PC-9 (cell line): ENCODE data around the gene MVD. TPM values are rescaled to one million over a fixed set of nuclear protein-coding genes. Genes with fewer than 3 reads are reported as not detected.

ENCODE experiments used
- BruUV-seq: library from RNA; stranded (reverse); fragments of 400-500 nt; replicated peaks from 2 replicates; lab custom pipeline; 2021; lab: Mats Ljungman, UMichigan
- CTCF ChIA-PET: fragments of 300-600 bp; sonication (Branson Sonifier 250); formaldehyde crosslinking; loops from one replicate; lab custom pipeline; 2022; ENCODE audit warnings: antibody characterized with exemption; lab: Charles Lee
- POLR2A ChIA-PET: fragments of 300-600 bp; sonication (Branson Sonifier 250); formaldehyde crosslinking; loops from one replicate; lab custom pipeline; 2022; ENCODE audit warnings: antibody characterized with exemption; ENCODE audit not compliant: unreplicated experiment; lab: Charles Lee
- DNase-seq, 2 experiments: peaks; one replicate each; pipeline versions ENCODE4 v3.0.0 to v3.0.0-alpha.2; 2015 to 2022; ENCODE audit warnings: mixed read lengths in 1 of 2
- H2AFZ ChIP-seq: fragments of 200-600 bp; sonication (generic); 2 replicates; pipeline ENCODE4 v1.8.1; 2017; ENCODE audit warnings: antibody characterized with exemption
- H3F3A ChIP-seq: fragments of 200-600 bp; sonication (generic); 2 replicates; pipeline ENCODE4 v1.8.1; 2017; ENCODE audit warnings: antibody characterized with exemption, mild to moderate bottlenecking, low read depth; ENCODE audit not compliant: insufficient read depth
- H3K27ac ChIP-seq: fragments of 200-600 bp; sonication (generic); 2 replicates; pipeline ENCODE4 v1.6.1; 2016; ENCODE audit warnings: mixed run types
- H3K27me3 ChIP-seq: fragments of 200-600 bp; sonication (generic); 2 replicates; pipeline ENCODE4 v1.6.1; 2016; ENCODE audit warnings: low read depth, mixed run types; ENCODE audit not compliant: insufficient read depth
- H3K36me3 ChIP-seq: fragments of 200-600 bp; sonication (generic); 2 replicates; pipeline ENCODE4 v1.6.1; 2016; ENCODE audit warnings: low read depth, mixed run types
- H3K4me1 ChIP-seq: fragments of 200-600 bp; sonication (generic); replicated peaks from 2 replicates; pipeline ENCODE4 v1.6.1; 2016; ENCODE audit warnings: mixed run types; ENCODE audit not compliant: insufficient read depth
- H3K4me2 ChIP-seq: fragments of 200-600 bp; sonication (generic); 2 replicates; pipeline ENCODE4 v1.6.1; 2017; ENCODE audit warnings: mixed run types
- H3K4me3 ChIP-seq: fragments of 200-600 bp; sonication (generic); 2 replicates; pipeline ENCODE4 v1.6.1; 2016; ENCODE audit warnings: mixed run types
- H3K79me2 ChIP-seq: fragments of 200-600 bp; sonication (generic); 2 replicates; pipeline ENCODE4 v1.6.1; 2017; ENCODE audit warnings: low read depth, mixed run types
- H3K9me2 ChIP-seq: fragments of 200-600 bp; sonication (generic); 2 replicates; pipeline ENCODE4 v1.8.1; 2017; ENCODE audit warnings: mild to moderate bottlenecking; ENCODE audit not compliant: insufficient read depth
- H3K9me3 ChIP-seq: fragments of 200-600 bp; sonication (generic); 2 replicates; pipeline ENCODE4 v1.8.1; 2016; ENCODE audit warnings: low read depth; ENCODE audit not compliant: insufficient read depth
- H4K20me1 ChIP-seq: fragments of 200-600 bp; sonication (generic); 2 replicates; pipeline ENCODE4 v1.8.1; 2017; ENCODE audit not compliant: insufficient read depth
- EZH2 ChIP-seq: fragments of 200-600 bp; sonication (generic); IDR thresholded peaks from 2 replicates; pipeline ENCODE4 v1.8.0; 2017; ENCODE audit warnings: antibody characterized with exemption, low read depth
- intact Hi-C: fragments of 100-400 bp; cut with micrococcal nuclease; formaldehyde crosslinking; loops from one replicate; pipeline ENCODE4 v1.10.0; 2022; ENCODE audit not compliant: unreplicated experiment
- total RNA-seq: library from RNA; stranded (reverse); gene quantifications from 2 replicates; pipeline ENCODE4 v1.2.3, GENCODE V29; 2021
- TF ChIP-seq, protein P1 (sequence below): fragments of 200-600 bp; sonication (generic); conservative IDR thresholded peaks from 2 replicates; pipeline ENCODE4 v1.6.1; 2017; ENCODE audit warnings: mixed run types, antibody characterized with exemption, mild to moderate bottlenecking, moderate library complexity

Gene MVD
- total RNA-seq, 1 experiment from 2014 or later: 168 TPM

DNA sequence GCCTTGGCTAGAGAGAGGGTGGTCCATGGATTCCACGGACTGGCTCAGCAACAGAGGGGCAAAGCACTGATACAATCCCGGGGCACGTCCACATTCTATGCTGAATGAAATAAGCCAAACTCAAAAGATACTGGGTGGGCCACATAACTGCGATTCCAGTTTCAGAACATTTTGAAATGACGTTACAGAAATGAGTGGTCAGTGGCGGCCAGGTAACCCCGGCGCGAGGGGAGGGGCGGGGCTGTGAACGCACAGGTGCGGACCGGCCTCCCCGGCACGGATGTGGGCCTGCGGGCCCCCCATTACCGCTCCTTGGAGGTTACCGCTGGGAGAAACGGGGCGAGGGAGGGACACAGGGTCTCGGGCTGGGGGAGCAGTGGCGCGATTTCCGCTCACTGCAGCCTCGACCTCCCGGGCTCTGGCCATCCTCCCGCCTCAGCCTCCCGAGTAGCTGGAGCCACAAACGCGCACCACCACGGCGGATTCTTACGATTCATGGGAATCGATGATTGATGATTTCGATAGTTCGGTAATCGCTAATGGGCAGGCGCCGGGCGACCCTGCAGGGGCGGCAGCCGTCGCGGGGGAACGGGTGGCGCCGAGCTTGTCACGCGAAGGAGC, 559 bp downstream of the MVD start:
- peak overlapping the region; percentile 94 for H2AFZ ChIP-seq
- ChIA-PET POLR2A (interaction anchor here (0.5 to 0.7 kb wide), 4 partner anchors 8 to 132 kb away, joined by 3 to 4 read pairs (median 4); partner anchors contain the start of gene PIEZO1), CTCF (no interaction called here)
- H3K4me1 ChIP-seq: peaks cover 9% of the 10 kb centered on the region
- H3F3A ChIP-seq: peaks cover 19% of the 10 kb centered on the region; the same call in 1 of the 2 replicates
- no peak for DNase-seq
- H3K4me3 ChIP-seq: peak overlapping the region; percentile 90
- TSS peak; percentile 56 for BruUV-seq
- H3K9me2 ChIP-seq: no peaks in the 10 kb centered on the region
- peak overlapping the region; percentile 98 for H3K4me2 ChIP-seq
- no peaks in the 10 kb centered on the region for H3K27me3 ChIP-seq
- intact Hi-C loops: loop anchor here (5.0 kb wide), 1 partner anchor 95 kb away; no protein-coding TSS in a partner anchor
- TF ChIP-seq EZH2: no peak
- TF ChIP-seq, protein P1, sequence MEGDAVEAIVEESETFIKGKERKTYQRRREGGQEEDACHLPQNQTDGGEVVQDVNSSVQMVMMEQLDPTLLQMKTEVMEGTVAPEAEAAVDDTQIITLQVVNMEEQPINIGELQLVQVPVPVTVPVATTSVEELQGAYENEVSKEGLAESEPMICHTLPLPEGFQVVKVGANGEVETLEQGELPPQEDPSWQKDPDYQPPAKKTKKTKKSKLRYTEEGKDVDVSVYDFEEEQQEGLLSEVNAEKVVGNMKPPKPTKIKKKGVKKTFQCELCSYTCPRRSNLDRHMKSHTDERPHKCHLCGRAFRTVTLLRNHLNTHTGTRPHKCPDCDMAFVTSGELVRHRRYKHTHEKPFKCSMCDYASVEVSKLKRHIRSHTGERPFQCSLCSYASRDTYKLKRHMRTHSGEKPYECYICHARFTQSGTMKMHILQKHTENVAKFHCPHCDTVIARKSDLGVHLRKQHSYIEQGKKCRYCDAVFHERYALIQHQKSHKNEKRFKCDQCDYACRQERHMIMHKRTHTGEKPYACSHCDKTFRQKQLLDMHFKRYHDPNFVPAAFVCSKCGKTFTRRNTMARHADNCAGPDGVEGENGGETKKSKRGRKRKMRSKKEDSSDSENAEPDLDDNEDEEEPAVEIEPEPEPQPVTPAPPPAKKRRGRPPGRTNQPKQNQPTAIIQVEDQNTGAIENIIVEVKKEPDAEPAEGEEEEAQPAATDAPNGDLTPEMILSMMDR: no peak
- peaks cover 29% of the 10 kb centered on the region for H3K79me2 ChIP-seq
- H3K36me3 ChIP-seq: no peaks in the 10 kb centered on the region
- no peaks in the 10 kb centered on the region for H3K9me3 ChIP-seq
- no peaks in the 10 kb centered on the region; the same call in 1 of the 2 replicates for H4K20me1 ChIP-seq
- H3K27ac ChIP-seq: peak overlapping the region; percentile 13; the same call in 1 of the 2 replicates

DNA sequence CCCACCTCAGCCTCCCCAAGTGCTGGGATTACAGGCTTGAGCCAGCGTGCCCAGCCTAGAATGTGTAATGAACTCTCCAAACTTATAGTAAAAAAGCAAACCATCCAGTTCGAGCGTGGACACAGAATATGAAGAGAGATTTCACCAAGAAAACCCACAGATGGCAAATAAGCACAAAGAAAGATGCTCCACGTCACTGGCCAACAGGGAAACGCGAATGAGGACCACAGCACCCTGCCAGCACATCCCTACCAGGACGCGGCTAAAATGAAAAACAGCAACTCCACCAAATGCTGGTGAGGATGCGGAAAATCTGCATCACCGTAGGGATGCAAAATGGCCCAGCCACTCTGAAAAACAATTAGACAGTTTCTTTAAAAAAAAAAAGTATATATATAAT, 1.4 kb downstream of the MVD start:
- peaks cover 29% of the 10 kb centered on the region for H3K79me2 ChIP-seq
- no peaks in the 10 kb centered on the region for H3K36me3 ChIP-seq
- H3F3A ChIP-seq: peaks cover 16% of the 10 kb centered on the region; the same call in 1 of the 2 replicates
- H3K27ac ChIP-seq: no peak overlapping the region
- no peaks in the 10 kb centered on the region for H3K9me3 ChIP-seq
- TF ChIP-seq EZH2: no peak
- no TSS peak for BruUV-seq
- no peaks in the 10 kb centered on the region for H3K9me2 ChIP-seq
- H3K27me3 ChIP-seq: no peaks in the 10 kb centered on the region
- H2AFZ ChIP-seq: no peak overlapping the region
- DNase-seq: no peak
- peaks cover 9% of the 10 kb centered on the region for H3K4me1 ChIP-seq
- H3K4me2 ChIP-seq: no peak overlapping the region
- POLR2A ChIA-PET: no interaction called here
- no peak overlapping the region for H3K4me3 ChIP-seq
- intact Hi-C loops: loop anchor here (5.0 kb wide), 1 partner anchor 96 kb away; no protein-coding TSS in a partner anchor
- no peaks in the 10 kb centered on the region; the same call in 1 of the 2 replicates for H4K20me1 ChIP-seq
- CTCF ChIA-PET: no interaction called here

DNA sequence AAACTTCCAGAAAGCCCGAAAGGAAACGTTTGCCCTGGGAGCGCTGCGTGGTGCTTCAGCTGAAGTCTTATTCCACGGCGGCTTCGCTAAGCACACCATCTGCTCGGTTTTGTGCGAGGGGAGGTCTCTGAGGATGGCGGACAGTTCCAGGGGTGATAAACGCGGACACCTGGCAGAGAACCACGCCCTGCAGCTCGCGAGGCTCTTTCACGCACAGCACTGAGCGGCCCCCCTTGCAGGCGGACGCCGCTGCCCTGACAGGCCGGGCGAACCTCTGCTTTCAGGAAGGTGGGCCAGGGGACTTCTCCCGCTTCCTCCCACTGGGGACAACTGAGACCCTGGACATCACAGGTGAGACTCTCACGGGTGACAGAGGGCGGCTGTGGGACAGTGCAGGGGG, 3.7 kb downstream of the MVD start:
- Histone ChIP-seq H3K36me3 (no peaks in the 10 kb centered on the region), H3K4me1 (peaks cover 9% of the 10 kb centered on the region), H4K20me1 (no peaks in the 10 kb centered on the region; the same call in 1 of the 2 replicates), H3K9me3 (no peaks in the 10 kb centered on the region), H3K27me3 (no peaks in the 10 kb centered on the region), H3K4me3 (no peak overlapping the region), H3K9me2 (no peaks in the 10 kb centered on the region), H3K4me2 (no peak overlapping the region), H3F3A (peaks cover 10% of the 10 kb centered on the region; the same call in 1 of the 2 replicates), H3K79me2 (peaks cover 29% of the 10 kb centered on the region), H2AFZ (no peak overlapping the region), H3K27ac (no peak overlapping the region)
- intact Hi-C loops: no loop called here
- ChIA-PET CTCF (no interaction called here), POLR2A (no interaction called here)
- DNase-seq: no peak
- TF ChIP-seq EZH2: no peak
- TF ChIP-seq, protein P1: no peak
- no TSS peak for BruUV-seq
